Mesenchymal stem cell (in vitro differentiated cells and primary cell): ENCODE measurements around the gene CASQ2.
A peak's percentile ranks its signal among the peaks of the same experiment; 100 is the strongest.

Source experiments
- DNase-seq: peaks from one replicate; pipeline ENCODE4 v3.0.0-alpha.2; 2013
- H2AFZ ChIP-seq: one replicate; pipeline ENCODE4 v1.6.1; 2013; ENCODE audit warnings: low read depth, mild to moderate bottlenecking, control low read depth, inconsistent platforms, low read length, moderate library complexity
- H2AK5ac ChIP-seq: 2 replicates; pipeline ENCODE4 v1.6.1; 2013; ENCODE audit warnings: low read length, moderate library complexity, mild to moderate bottlenecking, inconsistent platforms; ENCODE audit not compliant: severe bottlenecking
- H2BK120ac ChIP-seq: one replicate; pipeline ENCODE4 v1.6.1; 2013; ENCODE audit warnings: low read depth, mild to moderate bottlenecking, inconsistent platforms, low read length, moderate library complexity
- H2BK12ac ChIP-seq, 2 experiments: one replicate each; pipeline ENCODE4 v1.6.1; 2013; ENCODE audit warnings: inconsistent platforms in 2 of 2, low read length in 2 of 2, mild to moderate bottlenecking in 2 of 2, moderate library complexity in 2 of 2, control low read depth in 1 of 2
- H2BK15ac ChIP-seq: one replicate; pipeline ENCODE4 v1.6.1; 2013; ENCODE audit warnings: mild to moderate bottlenecking, low read depth, inconsistent platforms; ENCODE audit not compliant: poor library complexity, severe bottlenecking
- H2BK5ac ChIP-seq: 2 replicates; pipeline ENCODE4 v1.6.1; 2013; ENCODE audit warnings: low read depth, mild to moderate bottlenecking, low read length, control low read depth, inconsistent platforms; ENCODE audit not compliant: poor library complexity, severe bottlenecking
- H3K14ac ChIP-seq, 2 experiments: one replicate each; pipeline ENCODE4 v1.6.1; 2013; ENCODE audit warnings: inconsistent platforms in 2 of 2, low read length in 2 of 2, control low read depth in 1 of 2, mild to moderate bottlenecking in 1 of 2, moderate library complexity in 1 of 2
- H3K18ac ChIP-seq, 2 experiments: one replicate each; pipeline ENCODE4 v1.6.1; 2013; ENCODE audit warnings: inconsistent platforms in 2 of 2, low read length in 2 of 2, control low read depth in 1 of 2, low read depth in 1 of 2, mild to moderate bottlenecking in 1 of 2
- H3K23ac ChIP-seq, 2 experiments: one replicate each; pipeline ENCODE4 v1.6.1; 2013; ENCODE audit warnings: inconsistent platforms in 2 of 2, low read length in 2 of 2, mild to moderate bottlenecking in 2 of 2, moderate library complexity in 2 of 2, control low read depth in 1 of 2
- H3K27ac ChIP-seq: 2 replicates; pipeline ENCODE4 v1.5.1; 2013; ENCODE audit warnings: mild to moderate bottlenecking, moderate library complexity, low read length, control low read depth, inconsistent platforms; ENCODE audit not compliant: poor library complexity, severe bottlenecking
- H3K27me3 ChIP-seq, 2 experiments: 2 replicates each; pipeline versions ENCODE4 v1.6.1 to v1.7.0; 2013; ENCODE audit warnings: low read length in 2 of 2, mild to moderate bottlenecking in 2 of 2, moderate library complexity in 2 of 2, control low read depth in 1 of 2, inconsistent platforms in 1 of 2; ENCODE audit not compliant: control insufficient read depth in 1 of 2, insufficient read depth in 1 of 2
- H3K36me3 ChIP-seq, 2 experiments: 2 replicates each; pipeline versions ENCODE4 v1.6.1 to v1.7.0; 2013; ENCODE audit warnings: low read length in 2 of 2, control low read depth in 1 of 2, inconsistent platforms in 1 of 2, low read depth in 1 of 2, mild to moderate bottlenecking in 1 of 2; ENCODE audit not compliant: insufficient read depth in 2 of 2, control insufficient read depth in 1 of 2
- H3K4ac ChIP-seq, 2 experiments: one replicate each; pipeline ENCODE4 v1.6.1; 2013; ENCODE audit warnings: inconsistent platforms in 2 of 2, low read length in 2 of 2, mild to moderate bottlenecking in 2 of 2, moderate library complexity in 2 of 2, control low read depth in 1 of 2, low read depth in 1 of 2
- H3K4me1 ChIP-seq: 2 replicates; pipeline ENCODE4 v1.6.1; 2013; ENCODE audit warnings: low read depth, low read length, control low read depth; ENCODE audit not compliant: control insufficient read depth, insufficient read depth
- H3K4me2 ChIP-seq: 2 replicates; pipeline ENCODE4 v1.6.1; 2013; ENCODE audit warnings: low read length, mild to moderate bottlenecking, inconsistent platforms; ENCODE audit not compliant: poor library complexity, severe bottlenecking
- H3K4me3 ChIP-seq, 2 experiments: 2 replicates each; pipeline versions ENCODE4 v1.5.1 to v1.7.0; 2013; ENCODE audit warnings: low read length in 2 of 2, mild to moderate bottlenecking in 2 of 2, control low read depth in 1 of 2, low read depth in 1 of 2; ENCODE audit not compliant: insufficient read depth in 1 of 2
- H3K79me1 ChIP-seq: replicated peaks from 2 replicates; pipeline ENCODE4 v1.6.1; 2013; ENCODE audit warnings: mild to moderate bottlenecking, control low read depth, low read length, inconsistent platforms; ENCODE audit not compliant: poor library complexity, severe bottlenecking
- H3K9ac ChIP-seq: 2 replicates; pipeline ENCODE4 v1.7.0; 2013; ENCODE audit warnings: mild to moderate bottlenecking, low read length, moderate library complexity
- H3K9me3 ChIP-seq: 2 replicates; pipeline ENCODE4 v1.7.0; 2013; ENCODE audit warnings: mild to moderate bottlenecking, low read length; ENCODE audit not compliant: control insufficient read depth
- H4K8ac ChIP-seq: one replicate; pipeline ENCODE4 v1.6.1; 2013; ENCODE audit warnings: inconsistent platforms, mild to moderate bottlenecking, low read length, moderate library complexity
- H4K91ac ChIP-seq: one replicate; pipeline ENCODE4 v1.6.1; 2013; ENCODE audit warnings: mild to moderate bottlenecking, low read length, inconsistent platforms
- WGBS: methylation state at CpG from one replicate; pipeline ENCODE4 v1.1.7; 2013; ENCODE audit warnings: mixed read lengths; 5-methylcytosine and 5-hydroxymethylcytosine counted together

CASQ2 gene

DNA sequence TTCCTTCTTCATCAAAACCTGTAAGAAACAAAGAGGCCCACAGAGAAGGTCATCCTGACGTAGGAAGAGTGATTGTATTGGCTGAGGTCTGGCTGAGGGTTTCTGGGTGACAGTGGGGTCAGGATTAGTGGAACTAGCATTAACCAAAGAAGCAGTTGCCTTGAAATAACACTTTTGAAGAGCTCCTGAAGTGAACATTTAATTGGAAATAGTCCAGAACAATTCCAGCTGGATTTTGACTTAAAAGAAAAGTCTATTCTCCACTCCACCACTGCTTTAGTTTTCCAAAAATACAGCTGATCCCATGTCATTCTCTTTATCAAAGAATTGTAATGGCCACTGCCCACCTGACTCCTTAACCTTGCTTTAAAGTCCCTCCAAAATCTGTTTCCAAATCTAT is 27.7 kb downstream of the CASQ2 start:
- H2AK5ac ChIP-seq: no peak overlapping the region
- no peak overlapping the region for H3K14ac ChIP-seq
- no peak overlapping the region for H4K91ac ChIP-seq
- no peak overlapping the region for H4K8ac ChIP-seq
- H3K36me3 ChIP-seq: no peaks in the 10 kb centered on the region
- H2BK120ac ChIP-seq: no peak overlapping the region
- H2BK5ac ChIP-seq: no peak overlapping the region
- no peak overlapping the region for H3K23ac ChIP-seq
- no peaks in the 10 kb centered on the region for H3K79me1 ChIP-seq
- H2BK15ac ChIP-seq: no peak overlapping the region
- no peak overlapping the region for H3K9ac ChIP-seq
- WGBS: 45% methylated on average over 1 of the region's 1 CpG
- H3K4me3 ChIP-seq: no peak overlapping the region
- peaks cover 13 to 38% of the 10 kb centered on the region in 2 experiments for H3K27me3 ChIP-seq
- no peak overlapping the region for H3K18ac ChIP-seq
- DNase-seq: no peak
- no peaks in the 10 kb centered on the region for H3K4me1 ChIP-seq
- H2AFZ ChIP-seq: no peak overlapping the region
- H3K4me2 ChIP-seq: no peak overlapping the region
- no peak overlapping the region for H3K4ac ChIP-seq
- no peak overlapping the region for H3K27ac ChIP-seq
- H3K9me3 ChIP-seq: no peaks in the 10 kb centered on the region
- no peak overlapping the region for H2BK12ac ChIP-seq

GRCh38 chr1:115732316-115732715 is 36.2 kb downstream of the CASQ2 start:
- no peak overlapping the region for H2BK12ac ChIP-seq
- no peak for DNase-seq
- no peak overlapping the region for H2BK5ac ChIP-seq
- no peak overlapping the region for H3K18ac ChIP-seq
- no peak overlapping the region for H3K14ac ChIP-seq
- no peak overlapping the region for H3K4me2 ChIP-seq
- no peak overlapping the region for H3K9ac ChIP-seq
- H4K8ac ChIP-seq: no peak overlapping the region
- H2AFZ ChIP-seq: no peak overlapping the region
- no peaks in the 10 kb centered on the region for H3K36me3 ChIP-seq
- no peak overlapping the region for H3K27ac ChIP-seq
- H4K91ac ChIP-seq: no peak overlapping the region
- H3K4me3 ChIP-seq: no peak overlapping the region
- no peak overlapping the region for H3K4ac ChIP-seq
- peaks cover 4% of the 10 kb centered on the region for H3K4me1 ChIP-seq
- WGBS: 88% methylated on average over 3 of the region's 4 CpGs
- H3K79me1 ChIP-seq: no peaks in the 10 kb centered on the region
- no peak overlapping the region for H2BK120ac ChIP-seq
- H3K23ac ChIP-seq: no peak overlapping the region
- no peak overlapping the region for H2AK5ac ChIP-seq
- H3K27me3 ChIP-seq: peaks cover under 1 to 1% of the 10 kb centered on the region in 2 experiments
- no peaks in the 10 kb centered on the region for H3K9me3 ChIP-seq
- H2BK15ac ChIP-seq: no peak overlapping the region

GRCh38 chr1:115729756-115730155 is 38.8 kb downstream of the CASQ2 start:
- H3K27me3 ChIP-seq: no peaks in the 10 kb centered on the region

DNA sequence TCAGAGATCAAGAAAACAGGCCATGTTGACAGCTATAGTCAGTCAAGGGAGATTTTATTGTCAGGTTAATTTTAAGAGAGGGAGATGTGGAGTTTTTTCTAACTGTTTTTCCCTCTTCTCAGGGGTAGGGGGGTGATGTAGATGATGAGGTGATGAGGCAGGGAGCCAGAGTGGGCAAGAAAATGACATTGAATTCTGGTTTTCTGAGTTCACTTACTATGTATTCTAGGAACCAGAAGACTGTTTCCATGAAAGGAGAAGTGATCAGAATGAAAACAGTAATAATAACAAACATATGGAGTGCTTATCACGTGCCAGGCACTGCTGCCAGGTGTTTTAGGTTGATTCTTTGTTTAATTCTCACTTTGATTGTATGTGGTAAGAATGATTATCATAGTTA is 40.2 kb downstream of the CASQ2 start:
- Histone ChIP-seq H2BK120ac (no peak overlapping the region), H2AK5ac (no peak overlapping the region), H3K27ac (peak overlapping the region; percentile 70), H3K27me3 (no peaks in the 10 kb centered on the region), H3K79me1 (no peaks in the 10 kb centered on the region), H3K9me3 (no peaks in the 10 kb centered on the region), H3K18ac (no peak overlapping the region), H3K23ac (no peak overlapping the region), H3K4me3 (peak overlapping the region in 1 of 2 experiments; percentile 4), H2BK5ac (no peak overlapping the region), H2AFZ (no peak overlapping the region), H3K4ac (no peak overlapping the region), H3K14ac (no peak overlapping the region), H3K4me2 (no peak overlapping the region), H3K9ac (peak overlapping the region; percentile 84), H3K4me1 (peaks cover 4% of the 10 kb centered on the region), H2BK12ac (no peak overlapping the region), H4K8ac (no peak overlapping the region), H4K91ac (no peak overlapping the region), H3K36me3 (no peaks in the 10 kb centered on the region), H2BK15ac (no peak overlapping the region)
- 93% methylated on average over 1 of the region's 1 CpG for WGBS
- no peak for DNase-seq

More at GRCh38 chr1:115729756-115730155, 38.8 kb downstream of the CASQ2 start:
- no peak overlapping the region for H3K4me3 ChIP-seq
- H3K36me3 ChIP-seq: no peaks in the 10 kb centered on the region
- no peaks in the 10 kb centered on the region for H3K79me1 ChIP-seq
- H3K4ac ChIP-seq: no peak overlapping the region
- H2BK5ac ChIP-seq: no peak overlapping the region
- H3K9me3 ChIP-seq: no peaks in the 10 kb centered on the region
- no peak overlapping the region for H3K4me2 ChIP-seq
- H4K91ac ChIP-seq: no peak overlapping the region
- no peak overlapping the region for H2BK15ac ChIP-seq
- no peak overlapping the region for H2AK5ac ChIP-seq
- WGBS: 100% methylated on average over 3 of the region's 4 CpGs
- no peak overlapping the region for H3K14ac ChIP-seq
- no peak overlapping the region for H2AFZ ChIP-seq
- no peak overlapping the region for H4K8ac ChIP-seq
- H2BK12ac ChIP-seq: no peak overlapping the region
- peaks cover 4% of the 10 kb centered on the region for H3K4me1 ChIP-seq
- no peak overlapping the region for H3K9ac ChIP-seq
- no peak overlapping the region for H3K18ac ChIP-seq
- no peak for DNase-seq
- H3K23ac ChIP-seq: no peak overlapping the region
- H2BK120ac ChIP-seq: no peak overlapping the region
- no peak overlapping the region for H3K27ac ChIP-seq
